NCI-H2196 (cell line): ENCODE results near the gene GMCL2.
"Not testable (repeated sequence)": the region's sequence is repeated elsewhere in the genome, so short reads cannot be mapped to it uniquely, and the experiment has no call there.

Source experiments
- DNase-seq: peaks from one replicate; lab custom pipeline; 2025; ENCODE audit not compliant: unreplicated experiment; lab: John Stamatoyannopoulos, UW

The GMCL2 gene

DNA sequence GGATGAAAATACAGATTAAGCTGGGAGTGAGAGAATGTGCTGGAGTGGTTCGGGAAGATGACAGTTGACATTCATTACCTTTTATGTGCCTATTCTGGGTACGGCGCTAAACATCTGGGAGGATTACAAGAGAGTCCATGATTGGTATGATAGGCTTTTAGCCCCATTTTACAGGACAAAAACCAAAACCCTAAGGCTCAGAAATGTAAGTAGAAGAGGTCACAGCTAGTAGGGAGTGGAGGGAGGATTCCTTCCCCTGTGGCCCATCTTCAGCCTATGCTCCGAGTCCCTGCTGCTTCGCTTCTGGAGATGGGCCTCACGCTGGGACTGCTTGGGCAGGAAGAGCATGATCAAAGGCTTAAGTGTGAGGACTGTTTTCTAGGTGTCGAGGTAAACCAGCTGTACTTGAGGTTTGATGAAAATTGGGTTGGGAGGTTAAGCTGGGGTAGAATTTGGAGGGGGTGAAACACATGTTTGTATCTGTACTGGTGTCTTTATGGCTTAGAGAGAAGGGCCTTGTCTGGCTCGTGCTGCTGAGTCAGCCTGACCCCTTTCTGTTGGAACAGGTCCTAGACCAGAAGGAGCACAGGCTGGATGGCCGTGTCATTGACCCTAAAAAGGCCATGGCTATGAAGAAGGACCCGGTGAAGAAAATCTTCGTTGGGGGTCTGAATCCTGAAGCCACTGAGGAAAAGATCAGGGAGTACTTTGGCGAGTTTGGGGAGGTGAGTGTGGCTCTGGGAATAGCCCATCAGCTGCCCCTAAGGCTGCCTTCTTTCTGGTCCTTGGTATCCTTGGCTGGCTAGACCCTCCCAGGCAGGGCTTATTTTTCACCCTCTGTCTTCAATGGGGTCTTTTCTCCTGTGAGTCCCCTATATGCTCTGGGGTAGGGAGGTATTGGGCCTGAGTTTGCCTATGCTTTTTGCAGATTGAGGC, 19.3 kb upstream of the GMCL2 start:
- DNase-seq = no peak

- DNase-seq = no peak
Measured at GRCh38 chr5:178205749-178206047, 18.5 kb upstream of the GMCL2 start.

DNA sequence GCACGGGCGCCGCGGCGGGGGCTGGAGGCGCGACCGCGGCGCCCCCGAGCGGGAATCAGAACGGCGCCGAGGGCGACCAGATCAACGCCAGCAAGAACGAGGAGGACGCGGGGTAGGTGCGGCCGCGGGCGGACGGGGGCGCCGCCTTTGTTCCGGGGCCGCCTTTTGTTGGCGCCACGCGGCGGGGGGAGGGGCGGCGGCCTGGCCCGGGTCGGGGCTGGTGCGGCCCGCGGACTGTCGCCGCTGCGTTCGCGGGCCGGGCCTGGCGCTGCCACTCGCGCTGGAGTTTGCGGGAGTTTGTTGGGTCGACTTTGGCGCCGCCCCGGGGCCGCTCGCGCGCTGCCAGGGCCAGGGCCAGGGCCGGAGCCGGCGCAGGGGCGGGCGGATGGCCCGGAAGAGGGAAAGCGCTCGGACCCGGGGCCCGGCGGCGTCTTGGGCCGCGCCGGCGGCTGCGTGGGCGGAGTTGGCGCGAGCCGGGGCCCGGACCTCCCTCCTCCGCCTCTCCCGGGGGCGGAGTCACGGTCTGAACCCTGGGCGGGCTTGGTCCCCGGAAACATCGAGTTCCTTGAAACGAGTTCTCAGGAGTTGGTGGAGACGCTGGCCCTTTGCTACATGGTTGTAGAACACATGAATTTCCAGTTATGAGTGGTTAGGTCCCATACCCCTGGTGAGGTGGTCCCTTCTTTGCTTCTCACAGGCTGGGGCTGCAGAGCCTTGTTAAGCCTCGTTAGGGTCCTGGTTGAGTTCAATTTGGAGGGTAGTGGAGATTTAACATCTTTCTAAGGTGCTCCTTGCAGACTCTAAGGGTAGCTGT, 18.0 kb upstream of the GMCL2 start:
- peak; percentile 80 for DNase-seq

DNA sequence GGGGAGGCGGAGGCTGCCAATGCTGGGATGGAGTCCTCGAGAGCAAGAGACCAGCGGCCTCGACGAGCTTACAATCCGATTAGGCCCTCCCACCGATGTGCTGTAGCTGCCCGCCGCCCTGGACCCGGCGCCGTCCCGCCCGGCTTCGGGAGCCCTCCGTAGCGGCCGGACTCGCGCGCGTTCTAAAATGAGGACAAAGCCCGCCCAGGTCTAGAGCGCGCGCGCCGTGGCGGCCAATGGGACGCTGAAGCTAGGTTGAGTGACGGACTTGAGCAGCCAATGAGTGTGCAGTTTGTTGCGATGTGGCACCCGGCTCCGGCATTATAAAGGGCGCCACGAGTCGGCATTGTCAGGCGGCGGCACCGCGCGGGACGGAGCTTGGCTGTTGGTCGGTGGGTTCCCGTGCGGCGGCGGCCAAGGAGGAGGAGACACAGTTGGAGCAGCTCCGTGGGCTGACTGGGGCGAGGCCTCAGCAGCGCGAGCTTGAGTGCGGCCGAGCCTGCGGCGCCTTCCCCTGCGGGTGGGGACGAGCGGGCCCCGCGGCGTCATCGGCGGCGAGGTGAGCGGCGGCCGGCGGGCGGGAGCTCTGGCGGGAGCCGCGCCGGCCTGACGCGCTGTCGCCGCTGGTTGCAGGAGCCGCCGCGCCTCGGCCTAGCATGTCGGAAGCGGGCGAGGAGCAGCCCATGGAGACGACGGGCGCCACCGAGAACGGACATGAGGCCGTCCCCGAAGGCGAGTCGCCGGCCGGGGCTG, 17.2 kb upstream of the GMCL2 start, which contains the start of gene HNRNPAB:
Gene HNRNPAB, plus strand, starts transcription at position 352 of the 753 bp plus-strand sequence. Its CDS starts 305 bp downstream, at position 657.
- peak; percentile 94 for DNase-seq

DNA sequence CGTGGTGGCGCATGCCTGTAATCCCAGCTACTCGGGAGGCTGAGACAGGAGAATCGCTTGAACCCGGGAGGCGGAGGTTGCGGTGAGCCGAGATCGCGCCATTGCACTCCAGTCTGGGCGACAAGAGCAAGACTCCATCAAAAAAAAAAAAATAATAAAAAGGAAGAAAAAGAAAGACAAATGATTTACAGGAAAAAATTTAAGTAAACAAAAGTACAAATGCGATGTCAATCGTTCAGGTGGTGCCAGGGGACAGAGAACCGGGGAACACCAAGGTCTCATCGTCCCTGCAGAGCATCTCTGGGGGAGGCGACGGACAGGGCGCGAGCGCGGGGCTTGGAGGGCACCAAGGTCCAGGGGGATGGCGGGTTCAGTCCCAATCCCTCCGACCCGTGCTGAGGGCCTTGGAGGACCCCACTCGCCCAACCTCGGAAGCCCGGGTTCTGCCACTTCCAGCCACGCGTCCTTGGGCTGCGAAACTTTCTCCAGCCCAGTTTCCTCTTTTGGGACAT, 16.6 kb upstream of the GMCL2 start:
- DNase-seq = no peak

DNA sequence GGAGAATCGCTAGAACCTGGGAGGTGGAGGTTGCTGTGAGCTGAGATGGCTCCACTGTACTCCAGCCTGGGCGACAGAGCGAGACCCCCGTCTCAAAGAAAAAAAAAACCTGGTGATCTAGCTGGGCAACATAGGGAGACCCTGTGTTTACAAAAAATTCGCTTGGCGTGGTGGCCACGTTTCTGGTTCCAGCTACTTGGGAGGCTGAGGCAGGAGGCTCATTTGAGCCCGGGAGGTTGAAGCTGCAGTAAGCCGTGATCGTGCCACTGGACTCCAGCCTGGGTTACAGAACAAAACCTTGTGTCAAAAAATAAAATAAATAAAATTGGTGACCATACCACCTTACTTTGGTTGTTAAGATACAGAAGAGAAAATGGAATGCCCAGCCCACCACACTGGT, 15.4 kb upstream of the GMCL2 start:
- no peak for DNase-seq

DNA sequence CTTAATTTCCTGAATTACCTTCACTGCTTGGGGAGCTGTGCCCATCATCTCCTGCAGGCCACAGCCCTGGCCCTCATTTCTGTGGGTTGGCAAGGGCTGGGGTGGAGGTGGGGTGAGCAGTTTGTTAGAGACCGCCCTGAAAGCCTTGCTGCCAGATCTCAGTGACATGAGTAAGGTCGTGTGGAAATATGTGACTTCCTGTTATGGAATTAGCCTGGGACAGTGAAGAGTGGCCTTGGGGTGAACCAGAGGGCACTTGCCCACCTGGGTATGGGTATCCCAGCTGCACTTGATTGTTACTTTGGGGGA, 14.7 kb upstream of the GMCL2 start:
- DNase-seq = no peak

DNA sequence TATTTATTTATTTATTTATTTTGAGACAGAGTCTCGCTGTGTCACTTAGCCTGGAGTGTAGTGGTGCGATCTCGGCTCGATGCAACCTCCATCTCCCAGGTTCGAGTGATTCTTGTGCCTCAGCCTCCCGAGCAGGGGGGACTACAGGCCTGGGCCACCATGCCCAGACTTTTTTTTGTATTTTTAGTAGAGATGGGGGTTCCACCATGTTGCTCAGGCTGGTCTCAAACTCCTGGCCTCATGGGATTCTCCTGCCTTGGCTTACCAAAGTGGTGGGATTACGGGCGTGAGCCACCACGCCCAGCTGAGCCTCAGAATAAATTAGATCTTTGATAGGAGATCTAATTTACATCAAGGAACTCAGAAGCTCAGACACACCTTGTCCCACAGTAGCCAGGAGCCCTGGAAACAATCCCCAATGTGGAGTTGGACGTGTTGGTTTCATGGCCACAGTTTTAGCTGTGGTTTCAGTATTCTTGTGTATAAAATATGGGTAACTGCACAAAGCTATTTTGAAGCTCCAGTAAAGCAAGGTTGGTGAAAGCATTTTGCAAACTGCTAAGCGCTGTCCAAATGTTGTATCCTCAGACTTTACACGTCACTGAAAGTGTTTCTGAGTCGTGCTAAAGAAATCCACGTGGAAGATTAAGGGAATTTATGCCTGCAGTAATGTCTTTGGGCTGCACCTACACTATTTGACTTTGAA, 14.2 kb upstream of the GMCL2 start:
- no peak for DNase-seq

- no peak for DNase-seq
Measured at GRCh38 chr5:178199581-178200434, 12.6 kb upstream of the GMCL2 start.

GRCh38 chr5:178198706-178199105, 11.5 kb upstream of the GMCL2 start:
- no peak for DNase-seq

- not testable (repeated sequence) for DNase-seq
Measured at GRCh38 chr5:178198151-178198550, 11.0 kb upstream of the GMCL2 start.

- no peak for DNase-seq
Measured at GRCh38 chr5:178196986-178197385, 9.8 kb upstream of the GMCL2 start.

GRCh38 chr5:178196281-178196812, 9.2 kb upstream of the GMCL2 start:
- DNase-seq = no peak

GRCh38 chr5:178194026-178194425, 6.9 kb upstream of the GMCL2 start:
- no peak for DNase-seq

GRCh38 chr5:178193251-178193809, 6.2 kb upstream of the GMCL2 start:
- no peak for DNase-seq

DNA sequence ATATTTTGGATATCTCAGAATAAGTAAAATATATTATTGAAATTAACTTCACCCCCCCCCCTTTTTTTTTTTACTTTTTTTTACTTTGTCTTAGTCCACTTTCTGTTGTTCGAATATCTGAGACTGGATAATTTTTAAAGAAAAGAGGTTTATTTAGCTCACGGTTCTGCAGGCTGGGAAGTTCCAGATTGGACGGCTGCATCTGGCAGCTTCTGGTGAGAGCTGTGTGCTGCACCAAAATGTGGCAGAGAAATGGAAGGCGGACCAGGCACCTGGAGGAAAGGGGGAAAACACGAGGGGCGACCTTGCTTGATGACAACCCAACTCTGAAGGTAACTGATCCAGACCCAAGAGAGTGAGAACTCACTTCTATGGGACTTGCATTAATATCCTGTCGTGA, 5.6 kb upstream of the GMCL2 start:
- no peak for DNase-seq

GRCh38 chr5:178192244-178192643, 5.1 kb upstream of the GMCL2 start:
- peak; percentile 11 for DNase-seq

DNA sequence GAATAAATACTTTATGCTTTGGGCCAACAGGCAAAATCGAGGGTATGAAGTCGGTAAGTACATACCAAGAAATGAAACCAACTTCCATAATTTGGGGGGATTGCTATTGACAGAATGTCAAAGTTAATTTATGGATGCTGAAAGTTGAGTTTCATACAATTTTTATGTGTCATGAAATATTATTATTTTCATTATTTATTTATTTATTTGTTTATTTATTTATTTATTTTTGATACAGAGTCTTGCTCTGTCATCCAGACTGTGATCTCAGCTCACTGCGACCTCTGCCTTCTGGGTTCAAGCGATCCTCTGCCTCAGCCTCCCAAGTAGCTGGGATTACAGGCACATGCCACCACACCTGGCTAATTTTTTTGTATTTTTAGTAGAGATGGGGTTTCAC, 4.5 kb upstream of the GMCL2 start:
- no peak for DNase-seq

DNA sequence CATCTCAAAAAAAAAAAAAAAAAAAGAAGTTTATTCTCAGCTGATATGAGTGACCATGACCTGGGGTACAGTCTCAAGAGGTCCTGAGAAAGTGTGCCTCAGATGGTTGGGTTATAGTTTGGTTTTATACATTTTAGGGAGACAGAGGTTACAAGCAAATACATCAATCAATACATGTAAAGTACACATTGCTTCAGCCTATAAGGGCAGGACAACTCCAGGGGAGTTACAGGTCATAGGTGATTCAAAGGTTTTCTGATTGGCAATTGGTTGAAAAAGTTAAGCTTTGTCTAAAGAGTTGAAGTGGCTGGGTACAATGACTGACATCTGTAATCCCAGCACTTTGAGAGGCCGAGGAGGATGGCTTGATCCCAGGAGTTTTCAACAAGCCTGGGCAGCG, 2.3 kb upstream of the GMCL2 start:
- no peak for DNase-seq
